ENCODE results near the gene AMOTL2. TPM values are rescaled to one million over a fixed set of nuclear protein-coding genes. Genes with fewer than 3 reads are reported as not detected.
A peak's percentile ranks its signal among the peaks of the same experiment; 100 is the strongest.

AMOTL2 gene
- total RNA-seq, 1 experiment from 2014 or later = 30.9 TPM

DNA sequence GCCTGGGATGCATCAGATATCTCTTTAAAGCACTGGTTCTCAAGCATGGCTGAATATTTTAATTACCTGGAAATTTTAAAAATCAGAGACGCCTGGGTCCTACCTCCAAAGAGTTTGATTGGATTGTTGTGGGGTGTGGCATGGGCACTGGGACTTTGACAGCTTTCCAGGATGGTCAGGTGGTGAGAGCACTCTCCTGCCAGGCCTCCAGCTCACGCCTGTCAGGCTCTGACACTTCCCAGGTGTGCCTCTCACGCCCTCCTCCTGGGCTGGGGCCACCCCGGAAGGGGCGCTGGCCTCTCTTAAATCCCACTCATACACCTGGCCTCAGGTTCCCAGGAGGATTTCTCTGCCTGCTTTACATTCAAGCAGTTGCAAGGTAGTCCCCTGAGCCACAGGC lies 48.5 kb downstream of the AMOTL2 start:
- no peak overlapping the region for H2BK5ac ChIP-seq (ENCODE audit: insufficient read length, low read length)
- TF ChIP-seq, protein P1, sequence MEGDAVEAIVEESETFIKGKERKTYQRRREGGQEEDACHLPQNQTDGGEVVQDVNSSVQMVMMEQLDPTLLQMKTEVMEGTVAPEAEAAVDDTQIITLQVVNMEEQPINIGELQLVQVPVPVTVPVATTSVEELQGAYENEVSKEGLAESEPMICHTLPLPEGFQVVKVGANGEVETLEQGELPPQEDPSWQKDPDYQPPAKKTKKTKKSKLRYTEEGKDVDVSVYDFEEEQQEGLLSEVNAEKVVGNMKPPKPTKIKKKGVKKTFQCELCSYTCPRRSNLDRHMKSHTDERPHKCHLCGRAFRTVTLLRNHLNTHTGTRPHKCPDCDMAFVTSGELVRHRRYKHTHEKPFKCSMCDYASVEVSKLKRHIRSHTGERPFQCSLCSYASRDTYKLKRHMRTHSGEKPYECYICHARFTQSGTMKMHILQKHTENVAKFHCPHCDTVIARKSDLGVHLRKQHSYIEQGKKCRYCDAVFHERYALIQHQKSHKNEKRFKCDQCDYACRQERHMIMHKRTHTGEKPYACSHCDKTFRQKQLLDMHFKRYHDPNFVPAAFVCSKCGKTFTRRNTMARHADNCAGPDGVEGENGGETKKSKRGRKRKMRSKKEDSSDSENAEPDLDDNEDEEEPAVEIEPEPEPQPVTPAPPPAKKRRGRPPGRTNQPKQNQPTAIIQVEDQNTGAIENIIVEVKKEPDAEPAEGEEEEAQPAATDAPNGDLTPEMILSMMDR (conservative IDR thresholded peaks at IDR 0.05) = no peak
- Mint-ChIP-seq H3K4me1 (peaks cover 40 to 43% of the 10 kb centered on the region in 2 experiments), H3K27me3 (ENCODE audit: low read depth) (peaks cover 4% of the 10 kb centered on the region), H3K36me3 (ENCODE audit: insufficient read depth in 1 of 3, low read depth in 3 of 3) (no peaks in the 10 kb centered on the region; a peak in 1 of 7 replicates), H3K4me3 (no peak overlapping the region), H3K27ac (peak overlapping the region in 1 of 3 experiments; percentile 96; a peak in 2 of 7 replicates), H3K9me3 (no peaks in the 10 kb centered on the region)
- H4K8ac ChIP-seq (replicated peaks; ENCODE audit: insufficient read length, low read depth, low read length) = no peak overlapping the region
- no peaks in the 10 kb centered on the region for H3K79me1 ChIP-seq (ENCODE audit: insufficient read depth, low read depth, low read length, poor library complexity, severe bottlenecking)
- no peaks in the 10 kb centered on the region for H3K79me2 ChIP-seq (ENCODE audit: insufficient read depth, low read length)
- H3K4ac ChIP-seq (ENCODE audit: low read depth, low read length) = peak overlapping the region; percentile 62; the same call in 1 of the 2 replicates
- peak; percentile 27 for DNase-seq
- H3K27me3 ChIP-seq (ENCODE audit: insufficient read depth, low read length) = no peaks in the 10 kb centered on the region
- H2BK20ac ChIP-seq (ENCODE audit: low read depth, low read length, poor library complexity, severe bottlenecking) = peak overlapping the region; percentile 32
- peak overlapping the region; percentile 47 for H2BK12ac ChIP-seq (ENCODE audit: insufficient read length, low read depth, low read length)
- no peak overlapping the region for H4K5ac ChIP-seq (ENCODE audit: insufficient read length, low read depth, low read length)
- peak overlapping the region; percentile 62 for H2BK120ac ChIP-seq (ENCODE audit: low read depth, low read length, poor library complexity, severe bottlenecking)
- no peaks in the 10 kb centered on the region for H3K9me3 ChIP-seq (ENCODE audit: control insufficient read depth, low read depth, low read length)
- H3K4me1 ChIP-seq (ENCODE audit: insufficient read depth, low read length) = peaks cover 17% of the 10 kb centered on the region; the same call in 1 of the 2 replicates
- no peak overlapping the region for H2AK5ac ChIP-seq (ENCODE audit: insufficient read length, low read length)
- H3T11ph ChIP-seq (ENCODE audit: low read length) = no peak overlapping the region
- no CpG with 5 or more reads among the region's 5 CpGs for WGBS (ENCODE audit: extremely low coverage, insufficient read length, low lambda C conversion rate)
- no peak overlapping the region for H3K9ac ChIP-seq (ENCODE audit: extremely low read depth, insufficient read length, low read length)
- H4K91ac ChIP-seq (ENCODE audit: insufficient read length, low read depth, low read length) = no peak overlapping the region
- no peak overlapping the region for H2AFZ ChIP-seq (ENCODE audit: low read length)
- no peaks in the 10 kb centered on the region for H3K23me2 ChIP-seq (ENCODE audit: insufficient read length, low read depth, low read length, poor library complexity, severe bottlenecking)
- H4K20me1 ChIP-seq (ENCODE audit: control insufficient read depth, insufficient read depth, insufficient read length) = no peaks in the 10 kb centered on the region
- H3K23ac ChIP-seq (ENCODE audit: insufficient read length, low read depth, low read length) = no peak overlapping the region
- no peak overlapping the region for H3K27ac ChIP-seq (ENCODE audit: insufficient read length, low read depth, low read length)
- no peak overlapping the region for H3K56ac ChIP-seq (ENCODE audit: insufficient read length, low read depth, low read length)
- peak overlapping the region; percentile 84 for H3K14ac ChIP-seq (ENCODE audit: insufficient read depth, low read length)
- no peak overlapping the region for H2BK15ac ChIP-seq (ENCODE audit: low read depth, low read length)
- H3K18ac ChIP-seq (ENCODE audit: insufficient read length, low read depth, low read length) = peak overlapping the region; percentile 33
- H3K4me2 ChIP-seq (ENCODE audit: insufficient read depth, insufficient read length, low read length) = no peak overlapping the region

Measured in H9 (cell line).